HG03060 (cell line): Measurements from ENCODE around the gene NF2.

ENCODE experiments used
- ATAC-seq: cut with Tn5 transposase; IDR thresholded peaks from one replicate; pipeline ENCODE4 v1.9.1; 2021; ENCODE audit warnings: low read depth, moderate number of reproducible peaks; ENCODE audit not compliant: unreplicated experiment

Gene NF2

DNA sequence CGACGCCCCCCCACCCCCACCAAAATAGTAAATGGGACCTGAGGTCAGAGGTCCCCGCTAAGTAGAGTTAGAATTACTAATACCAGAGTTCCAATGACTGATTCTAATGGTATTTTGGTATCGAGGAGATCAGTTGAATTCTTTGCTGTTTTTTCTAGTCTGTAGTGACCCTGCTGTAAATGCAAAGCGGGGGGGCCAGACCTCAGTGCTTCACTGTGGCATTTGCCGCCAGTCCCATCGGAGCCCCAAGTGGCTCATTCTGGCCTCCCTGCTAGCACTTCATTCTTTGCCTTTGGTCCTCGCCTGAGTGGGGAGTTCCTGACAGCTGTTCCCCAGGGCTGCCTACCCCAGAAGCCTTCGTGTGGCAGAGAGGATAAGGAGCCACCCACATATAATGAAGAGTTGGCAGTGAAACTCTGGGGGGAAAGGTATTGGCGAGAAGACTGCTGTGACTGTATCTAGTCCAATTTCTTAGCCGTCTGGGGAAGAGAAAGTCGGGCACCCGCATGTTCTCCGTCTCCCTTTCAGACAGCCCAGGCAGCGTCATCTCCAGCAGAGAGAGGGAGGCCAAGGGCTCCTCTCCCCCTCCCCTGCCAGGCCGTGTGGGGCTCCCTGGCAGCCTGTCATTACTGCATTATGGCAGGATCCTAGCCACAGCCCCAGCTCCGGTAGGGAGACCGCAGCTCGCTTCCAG, 96.9 kb downstream of the NF2 start:
- ATAC-seq, result no peak

GRCh38 chr22:29700900-29701154, 97.4 kb downstream of the NF2 start:
- no peak for ATAC-seq

DNA sequence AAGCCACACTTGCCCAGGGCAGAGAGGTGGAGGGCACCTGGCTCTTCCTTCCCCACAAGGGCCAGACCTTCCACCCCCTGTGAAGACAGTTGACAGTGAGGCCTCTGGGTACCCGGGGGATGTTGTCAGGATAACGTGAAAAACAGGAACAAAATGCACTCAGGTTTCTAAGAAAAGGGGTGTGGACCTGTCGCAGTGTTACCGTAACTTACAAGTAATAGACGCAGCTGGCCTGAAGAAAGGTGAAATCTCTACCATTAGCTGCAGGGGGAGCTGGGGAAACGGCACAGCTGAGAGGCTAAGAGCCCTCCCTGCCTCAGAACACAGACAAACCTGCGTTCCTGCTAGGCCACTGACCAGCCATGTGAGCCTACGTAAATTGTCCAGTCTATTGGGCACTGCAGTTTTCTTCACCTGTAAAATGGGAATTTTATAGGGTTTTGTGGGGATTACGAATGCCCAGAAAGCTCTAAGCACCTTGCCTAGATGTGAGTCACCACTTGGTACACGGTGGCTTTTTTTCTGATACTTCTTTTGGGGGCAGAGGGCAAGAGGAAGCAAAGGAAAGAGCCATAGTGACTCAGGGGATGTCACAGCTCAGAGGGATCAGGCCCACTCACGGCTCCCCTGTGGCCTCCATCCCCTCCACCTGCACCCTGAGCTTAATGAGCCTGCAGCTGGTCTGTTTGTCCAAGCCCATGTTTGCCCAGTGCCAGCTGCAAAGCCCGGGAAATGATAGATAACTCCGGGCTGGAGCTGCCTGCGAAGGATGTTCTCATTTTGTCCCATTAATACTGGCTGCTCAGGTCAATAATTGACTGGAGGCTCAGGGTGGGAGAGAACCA, 97.9 kb downstream of the NF2 start:
- no peak for ATAC-seq

DNA sequence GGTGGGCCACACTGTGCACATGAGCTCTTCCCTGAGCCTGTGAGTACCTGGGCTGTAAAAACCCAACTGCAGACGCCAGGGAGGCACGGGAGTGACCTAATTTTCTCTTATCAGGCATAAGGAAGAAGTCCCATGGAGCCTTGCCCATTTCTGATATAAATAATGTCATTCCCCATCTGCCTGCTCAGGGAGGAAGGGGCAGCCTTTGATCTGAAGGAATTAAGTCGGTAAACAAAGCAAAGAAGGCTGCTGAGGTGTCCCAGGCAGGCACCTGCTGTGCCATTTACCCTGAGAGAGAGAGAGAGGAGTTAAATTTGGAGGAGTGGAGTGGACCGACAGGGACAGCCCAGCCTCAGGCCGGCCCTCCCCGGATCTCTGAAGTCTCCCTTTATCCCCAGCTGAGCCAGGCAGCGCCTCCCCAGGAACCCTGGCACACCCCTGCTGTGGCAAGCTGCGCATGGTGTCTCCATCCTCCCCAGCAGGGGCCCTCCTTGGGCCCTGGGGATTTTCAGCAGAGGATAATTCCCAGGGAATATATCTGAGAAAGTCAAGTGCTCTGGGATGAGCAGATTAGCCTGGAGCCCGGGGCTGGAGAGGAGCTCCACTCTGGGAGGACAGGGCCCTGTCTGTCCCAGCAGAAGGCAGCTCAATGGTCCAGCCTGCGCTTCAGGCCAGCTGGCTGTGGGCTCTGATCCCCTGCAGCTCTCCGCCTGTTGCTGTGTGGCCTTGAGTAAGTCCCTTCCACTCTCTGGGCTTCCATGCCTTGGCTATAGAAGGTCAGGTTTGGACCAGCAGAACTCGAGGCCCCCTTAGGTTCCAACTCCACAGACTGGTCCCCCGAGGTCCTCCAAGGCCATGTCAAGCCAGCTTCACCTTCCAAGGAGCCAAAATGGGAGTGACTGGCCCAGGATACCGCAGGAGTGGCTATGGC, 98.8 kb downstream of the NF2 start:
- no peak for ATAC-seq

DNA sequence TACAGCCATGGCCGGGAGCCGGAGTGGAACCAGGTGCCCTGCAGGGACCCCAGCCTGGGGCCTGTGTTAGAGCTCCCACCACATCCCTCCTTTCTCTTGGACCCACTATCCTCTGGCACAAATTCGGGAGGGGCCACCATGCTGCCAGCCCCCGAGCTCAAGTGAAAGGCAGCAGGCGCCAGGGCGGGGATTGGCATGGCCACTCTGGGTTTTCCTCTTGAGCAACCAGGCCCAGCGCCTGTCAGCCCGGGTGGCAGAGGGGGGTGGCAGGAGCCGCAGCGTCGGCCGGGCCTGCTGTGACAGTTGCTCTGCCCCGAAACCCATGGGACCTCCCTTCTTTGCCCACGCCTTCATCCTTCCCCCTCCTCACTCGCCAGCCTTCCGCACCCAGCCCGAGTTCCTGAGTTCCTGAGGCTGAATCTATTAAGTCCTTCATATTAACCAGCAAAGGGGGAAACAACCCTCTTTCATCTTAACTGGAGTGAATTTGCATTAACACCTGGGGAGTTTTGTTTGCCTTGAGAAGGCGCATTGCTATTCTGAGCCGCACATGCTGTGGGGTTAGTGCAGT, 99.6 kb downstream of the NF2 start:
- ATAC-seq, result no peak

- no peak for ATAC-seq
Measured at GRCh38 chr22:29703569-29704195, 100.2 kb downstream of the NF2 start.

DNA sequence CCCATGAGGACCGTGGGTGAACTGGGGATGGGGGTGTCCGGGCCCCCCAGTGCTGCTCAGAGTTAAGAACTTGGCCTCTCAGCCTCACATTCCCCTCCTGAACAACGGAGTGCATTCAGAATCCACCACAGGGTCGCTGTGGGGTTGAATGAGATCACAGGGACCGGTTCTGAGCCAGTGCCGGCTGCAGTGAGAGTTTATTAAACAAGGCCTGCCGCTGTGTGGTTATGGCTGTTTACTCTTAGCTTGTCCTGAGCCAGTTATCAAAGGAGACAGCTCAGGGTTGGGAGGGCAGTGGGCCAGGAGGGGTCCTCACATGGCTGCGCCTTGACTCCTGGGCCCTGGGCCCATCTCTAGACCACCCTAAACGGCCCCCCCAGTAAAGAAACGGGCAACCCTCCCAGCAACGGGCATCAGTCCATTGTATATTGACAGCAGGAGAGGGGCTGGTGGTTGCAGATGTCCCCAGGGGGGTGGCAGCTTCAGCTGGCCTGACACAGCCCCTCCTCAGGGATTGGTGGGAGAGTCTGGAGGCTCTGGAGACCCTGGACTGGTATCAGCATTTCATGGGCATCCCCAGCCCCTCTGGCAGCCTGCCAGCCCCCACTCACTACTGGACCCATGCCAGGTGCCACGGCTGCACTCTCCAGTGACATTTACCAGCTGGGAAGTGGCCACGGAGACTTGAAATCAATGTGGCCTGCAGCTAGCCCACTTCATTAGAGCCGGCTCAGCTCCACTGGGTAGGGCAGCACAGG, 101.3 kb downstream of the NF2 start:
- ATAC-seq, result no peak

DNA sequence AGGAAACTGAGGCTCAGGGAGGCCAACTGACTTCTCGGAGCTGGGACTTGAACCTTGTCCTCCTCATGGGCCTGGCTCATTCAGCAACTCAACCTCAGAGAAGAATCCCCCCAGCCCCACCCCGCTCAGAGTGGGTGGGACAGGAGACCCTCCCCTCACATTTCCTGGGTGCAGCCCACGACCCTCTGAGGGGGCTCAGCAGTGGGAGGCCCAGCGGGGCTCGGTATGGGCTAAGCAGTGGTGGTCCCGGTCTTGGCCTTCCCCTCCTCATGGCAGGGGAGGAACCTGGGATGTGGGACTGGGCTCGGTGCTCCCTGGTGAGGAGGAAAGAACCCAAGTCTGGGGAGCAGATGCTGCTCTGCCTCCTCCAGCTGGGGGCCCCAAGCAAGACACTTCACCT, 102.2 kb downstream of the NF2 start:
- no peak for ATAC-seq

GRCh38 chr22:29706486-29706885, 103.1 kb downstream of the NF2 start:
- no peak for ATAC-seq

GRCh38 chr22:29707010-29707409, 103.6 kb downstream of the NF2 start:
- no peak for ATAC-seq

GRCh38 chr22:29707471-29707870, 104.0 kb downstream of the NF2 start:
- no peak for ATAC-seq

DNA sequence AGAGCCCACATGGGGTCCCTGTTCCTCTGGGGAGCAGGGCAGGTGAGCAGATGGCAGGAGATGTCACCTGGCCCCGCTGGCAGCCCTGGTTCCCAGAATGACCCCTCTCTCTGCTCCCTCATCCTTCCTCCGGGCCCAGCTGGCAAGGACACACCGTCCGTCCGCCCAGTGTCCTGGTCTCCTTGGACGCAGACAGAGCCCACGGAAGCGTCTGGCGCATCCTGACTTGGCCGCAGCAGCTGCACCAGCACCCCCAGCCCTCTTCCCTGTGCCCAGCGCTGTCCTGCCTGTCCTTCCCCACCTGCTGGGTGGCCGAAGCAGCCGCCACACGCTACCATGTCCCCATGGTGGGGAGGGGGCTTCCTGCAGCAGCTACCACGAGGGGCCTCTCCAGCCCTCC, 106.8 kb downstream of the NF2 start:
- ATAC-seq, result no peak

GRCh38 chr22:29710922-29711593, 107.6 kb downstream of the NF2 start:
- ATAC-seq, result no peak

DNA sequence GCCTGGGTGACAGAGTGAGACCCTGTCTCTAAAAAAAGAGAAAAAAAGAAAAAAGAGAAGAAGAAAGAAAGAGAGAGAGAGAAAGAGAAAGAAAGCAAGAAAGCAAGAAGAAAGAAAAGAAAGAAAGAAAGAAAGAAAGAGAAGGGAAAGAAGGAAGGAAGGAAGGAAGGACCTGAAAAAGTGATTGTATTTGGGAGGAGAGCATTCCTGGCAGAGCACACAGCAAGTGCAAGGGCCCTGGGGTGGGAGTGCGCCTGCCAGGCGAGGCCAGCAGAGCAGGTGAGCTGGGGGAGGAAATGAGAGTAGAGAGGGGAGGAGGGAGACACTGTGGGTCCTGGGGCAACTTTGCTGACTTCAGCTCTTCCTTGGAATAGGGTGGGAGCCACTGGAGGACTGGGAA, 108.7 kb downstream of the NF2 start:
- no peak for ATAC-seq

GRCh38 chr22:29713156-29713727, 109.8 kb downstream of the NF2 start:
- ATAC-seq, result no peak

GRCh38 chr22:29715240-29715639, 111.8 kb downstream of the NF2 start:
- no peak for ATAC-seq

DNA sequence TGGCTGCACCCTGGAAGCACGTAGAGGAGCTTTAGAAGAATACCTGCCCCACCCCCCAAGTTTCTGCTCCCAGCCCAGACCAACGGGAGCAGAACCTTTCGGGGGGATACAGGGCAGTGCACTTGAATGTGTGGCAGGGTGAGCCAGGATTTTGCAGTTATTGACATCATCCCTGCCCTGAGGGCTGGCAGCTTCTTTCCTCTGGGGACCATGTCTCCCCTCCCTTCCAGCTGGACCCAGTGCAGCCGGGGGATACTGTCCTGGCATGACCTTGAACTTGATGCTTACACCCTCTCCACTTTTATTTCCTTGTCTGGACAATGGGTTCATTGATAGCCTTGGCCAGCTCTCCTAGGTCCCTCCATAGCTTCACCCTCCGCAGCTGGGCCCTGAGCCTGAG, 112.3 kb downstream of the NF2 start:
- no peak for ATAC-seq

DNA sequence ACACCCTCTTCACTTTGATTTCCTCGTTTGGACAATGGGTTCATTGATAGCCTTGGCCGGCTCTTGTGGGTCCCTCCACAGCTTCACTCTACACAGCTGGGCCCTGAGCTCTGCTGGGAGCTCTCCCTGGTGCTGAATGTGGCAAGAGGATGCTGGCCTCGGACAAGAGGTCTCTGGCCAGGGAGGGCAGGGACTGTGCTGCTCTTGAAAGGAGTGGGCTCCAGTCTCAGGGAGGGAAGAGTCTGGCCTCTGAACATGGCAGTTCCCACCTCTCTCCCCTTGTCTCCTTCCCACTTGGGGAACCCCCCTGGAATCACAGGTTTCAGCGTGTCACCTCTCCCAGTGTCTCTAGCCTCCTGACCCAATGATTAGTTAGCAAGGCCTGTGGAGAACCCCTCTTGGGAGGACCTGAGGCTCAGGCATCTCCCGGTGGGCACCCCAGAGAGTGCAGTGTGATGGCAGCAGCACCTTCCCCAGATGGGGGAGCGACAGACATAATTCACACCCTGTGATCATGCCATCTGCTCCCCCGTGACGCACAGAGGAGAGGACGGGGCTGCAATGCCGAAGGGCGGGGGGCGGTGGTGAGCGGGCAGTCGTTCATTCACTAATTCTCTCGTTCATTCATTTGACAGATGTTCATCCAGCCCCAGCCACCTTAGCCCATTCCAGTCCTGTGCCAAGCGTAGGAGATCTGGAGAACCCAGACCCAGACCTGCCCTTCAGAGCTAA, 113.5 kb downstream of the NF2 start:
- ATAC-seq, result no peak
